Activated naive CD4-positive, alpha-beta T cell treated with anti-CD3 and anti-CD28 coated beads, Interleukin-2, amount 10 ng/mL, durations not matched to agents 7 days and 5 days (primary cell): ENCODE results near the gene ZC3H10.
"Not testable (repeated sequence)": the region's sequence is repeated elsewhere in the genome, so short reads cannot be mapped to it uniquely, and the experiment has no call there.

Source experiments
- CTCF ChIA-PET: fragments of 350-600 bp; sonication (Branson Sonifier 250); formaldehyde crosslinking; loops from one replicate; lab custom pipeline; 2021; ENCODE audit warnings: antibody characterized with exemption; lab: Charles Lee
- DNase-seq: peaks from one replicate; pipeline ENCODE4 v3.0.0-alpha.2; 2020
- H3K27ac Mint-ChIP-seq: one replicate; pipeline ENCODE4 v1.8.0; 2021; ENCODE audit warnings: mild to moderate bottlenecking, moderate library complexity, mixed read lengths
- H3K27me3 Mint-ChIP-seq: one replicate; pipeline ENCODE4 v1.8.0; 2021; ENCODE audit warnings: mild to moderate bottlenecking, mixed read lengths
- H3K36me3 Mint-ChIP-seq: one replicate; pipeline ENCODE4 v1.8.0; 2021; ENCODE audit warnings: mixed read lengths
- H3K4me1 Mint-ChIP-seq: one replicate; pipeline ENCODE4 v1.8.0; 2021; ENCODE audit warnings: mixed read lengths
- H3K4me3 Mint-ChIP-seq: one replicate; pipeline ENCODE4 v1.8.0; 2021; ENCODE audit warnings: mild to moderate bottlenecking, moderate library complexity, mixed read lengths
- H3K9me3 Mint-ChIP-seq: one replicate; pipeline ENCODE4 v1.8.0; 2021; ENCODE audit warnings: mixed read lengths

The ZC3H10 gene

GRCh38 chr12:56117778-56118687 lies at the start of gene ZC3H10:
Gene ZC3H10, plus strand, starts transcription at chr12:56118266. Its CDS starts 2,297 bp downstream, at chr12:56120563.
- Mint-ChIP-seq H3K4me1 (peaks cover 46% of the 10 kb centered on the region), H3K4me3 (peak within 1 kb of the TSS; percentile 94), H3K9me3 (no peaks in the 10 kb centered on the region), H3K27me3 (no peaks in the 10 kb centered on the region), H3K27ac (peak within 1 kb of the TSS; percentile 97), H3K36me3 (peaks cover 41% of the 10 kb centered on the region)
- peak; percentile 99 for DNase-seq
- CTCF ChIA-PET, result interaction anchor here (0.7 to 5.2 kb wide), 21 partner anchors 8 to 379 kb away, joined by 3 to 87 read pairs (median 6); partner anchors contain the start of genes ANKRD52, ESYT1, PA2G4 and RAB5B

- Mint-ChIP-seq H3K27me3 (peaks cover 33% of the 10 kb centered on the region), H3K4me1 (peaks cover 2% of the 10 kb centered on the region), H3K27ac (no peak overlapping the region), H3K9me3 (no peaks in the 10 kb centered on the region), H3K4me3 (no peak overlapping the region), H3K36me3 (no peaks in the 10 kb centered on the region)
- CTCF ChIA-PET, result no interaction called here
- DNase-seq, result no peak
These were observed 46.4 kb upstream of the ZC3H10 start for GRCh38 chr12:56071648-56072047.

- Mint-ChIP-seq H3K27me3 (peaks cover 55% of the 10 kb centered on the region), H3K27ac (no peak overlapping the region), H3K4me3 (no peak overlapping the region), H3K36me3 (no peaks in the 10 kb centered on the region), H3K9me3 (no peaks in the 10 kb centered on the region), H3K4me1 (peaks cover 6% of the 10 kb centered on the region)
- no peak for DNase-seq
- CTCF ChIA-PET, result no interaction called here
These were observed 43.7 kb upstream of the ZC3H10 start for GRCh38 chr12:56074396-56074795.

- H3K36me3 Mint-ChIP-seq, H3K27ac Mint-ChIP-seq, H3K4me3 Mint-ChIP-seq, H3K9me3 Mint-ChIP-seq, DNase-seq: not testable (repeated sequence)
- Mint-ChIP-seq H3K4me1 (peaks cover 24% of the 10 kb centered on the region), H3K27me3 (peaks cover 66% of the 10 kb centered on the region)
- CTCF ChIA-PET, result interaction anchor here (0.6 kb wide), 1 partner anchor 27 kb away, joined by 3 read pairs; the partner anchor contains the start of gene PA2G4
These were observed 40.1 kb upstream of the ZC3H10 start for GRCh38 chr12:56077966-56078365.

- no peak for DNase-seq
- no peak overlapping the region for H3K27ac Mint-ChIP-seq
- H3K9me3 Mint-ChIP-seq, result no peaks in the 10 kb centered on the region
- H3K27me3 Mint-ChIP-seq, result peaks cover 66% of the 10 kb centered on the region
- H3K4me1 Mint-ChIP-seq, result peaks cover 24% of the 10 kb centered on the region
- H3K36me3 Mint-ChIP-seq, result no peaks in the 10 kb centered on the region
- H3K4me3 Mint-ChIP-seq, result peak overlapping the region; percentile 59
- CTCF ChIA-PET, result interaction anchor here (0.6 kb wide), 1 partner anchor 26 kb away, joined by 3 read pairs; the partner anchor contains the start of gene PA2G4
These were observed 39.6 kb upstream of the ZC3H10 start for GRCh38 chr12:56078427-56078826.

- H3K4me3 Mint-ChIP-seq, result peak overlapping the region; percentile 76
- H3K9me3 Mint-ChIP-seq, result no peaks in the 10 kb centered on the region
- H3K36me3 Mint-ChIP-seq, result no peaks in the 10 kb centered on the region
- H3K27me3 Mint-ChIP-seq, result peaks cover 71% of the 10 kb centered on the region
- peak; percentile 65 for DNase-seq
- CTCF ChIA-PET, result interaction anchor here (0.7 to 1.2 kb wide), 5 partner anchors 9 to 68 kb away, joined by 3 read pairs; no protein-coding TSS in a partner anchor
- no peak overlapping the region for H3K27ac Mint-ChIP-seq
- peaks cover 24% of the 10 kb centered on the region for H3K4me1 Mint-ChIP-seq
These were observed 38.9 kb upstream of the ZC3H10 start for GRCh38 chr12:56078931-56079722.

- peak; percentile 80 for DNase-seq
- H3K36me3 Mint-ChIP-seq, result no peaks in the 10 kb centered on the region
- peak within 1 kb of the TSS; percentile 76 for H3K4me3 Mint-ChIP-seq
- no peak within 1 kb of the TSS for H3K27ac Mint-ChIP-seq
- no peaks in the 10 kb centered on the region for H3K9me3 Mint-ChIP-seq
- H3K27me3 Mint-ChIP-seq, result peaks cover 77% of the 10 kb centered on the region
- CTCF ChIA-PET, result interaction anchor here (0.7 to 6.6 kb wide), 6 partner anchors 8 to 69 kb away, joined by 3 to 64 read pairs (median 3); partner anchors contain the start of gene PA2G4
- H3K4me1 Mint-ChIP-seq, result peaks cover 24% of the 10 kb centered on the region
These were observed 38.1 kb upstream of the ZC3H10 start, which contains the start of gene ERBB3 for GRCh38 chr12:56079723-56080555. Gene ERBB3, plus strand, starts transcription at chr12:56080165. Its CDS starts 136 bp downstream, at chr12:56080301.

GRCh38 chr12:56080556-56081138 lies 37.4 kb upstream of the ZC3H10 start:
- peak overlapping the region; percentile 76 for H3K4me3 Mint-ChIP-seq
- CTCF ChIA-PET, result interaction anchor here (0.6 to 6.6 kb wide), 3 partner anchors 21 to 48 kb away, joined by 3 to 64 read pairs (median 3); partner anchors contain the start of gene PA2G4
- DNase-seq, result no peak
- H3K27me3 Mint-ChIP-seq, result peaks cover 81% of the 10 kb centered on the region
- peaks cover 26% of the 10 kb centered on the region for H3K4me1 Mint-ChIP-seq
- H3K9me3 Mint-ChIP-seq, result no peaks in the 10 kb centered on the region
- no peak overlapping the region for H3K27ac Mint-ChIP-seq
- no peaks in the 10 kb centered on the region for H3K36me3 Mint-ChIP-seq

- no peak for DNase-seq
- H3K9me3 Mint-ChIP-seq, result no peaks in the 10 kb centered on the region
- H3K36me3 Mint-ChIP-seq, result no peaks in the 10 kb centered on the region
- H3K4me1 Mint-ChIP-seq, result peaks cover 26% of the 10 kb centered on the region
- peak overlapping the region; percentile 76 for H3K4me3 Mint-ChIP-seq
- no peak overlapping the region for H3K27ac Mint-ChIP-seq
- CTCF ChIA-PET, result interaction anchor here (0.6 to 6.6 kb wide), 4 partner anchors 20 to 343 kb away, joined by 3 to 64 read pairs (median 3); partner anchors contain the start of gene PA2G4
- H3K27me3 Mint-ChIP-seq, result peaks cover 88% of the 10 kb centered on the region
These were observed 36.4 kb upstream of the ZC3H10 start for GRCh38 chr12:56081393-56082347.

- peaks cover 91% of the 10 kb centered on the region for H3K27me3 Mint-ChIP-seq
- H3K27ac Mint-ChIP-seq, result no peak overlapping the region
- H3K4me3 Mint-ChIP-seq, result no peak overlapping the region
- H3K9me3 Mint-ChIP-seq, result no peaks in the 10 kb centered on the region
- no peaks in the 10 kb centered on the region for H3K36me3 Mint-ChIP-seq
- CTCF ChIA-PET, result interaction anchor here (0.6 to 6.6 kb wide), 2 partner anchors 19 to 190 kb away, joined by 4 to 64 read pairs; partner anchors contain the start of gene PA2G4
- DNase-seq, result no peak
- peaks cover 26% of the 10 kb centered on the region for H3K4me1 Mint-ChIP-seq
These were observed 35.7 kb upstream of the ZC3H10 start for GRCh38 chr12:56082382-56082781.

GRCh38 chr12:56082967-56083366 lies 35.1 kb upstream of the ZC3H10 start:
- no peak overlapping the region for H3K4me3 Mint-ChIP-seq
- H3K36me3 Mint-ChIP-seq, result no peaks in the 10 kb centered on the region
- no peak for DNase-seq
- CTCF ChIA-PET, result interaction anchor here (0.6 to 6.6 kb wide), 3 partner anchors 19 to 190 kb away, joined by 3 to 64 read pairs (median 4); partner anchors contain the start of gene PA2G4
- peaks cover 91% of the 10 kb centered on the region for H3K27me3 Mint-ChIP-seq
- H3K4me1 Mint-ChIP-seq, result peaks cover 26% of the 10 kb centered on the region
- no peaks in the 10 kb centered on the region for H3K9me3 Mint-ChIP-seq
- no peak overlapping the region for H3K27ac Mint-ChIP-seq
